ENCODE measurements around the gene CDH16.

DNA sequence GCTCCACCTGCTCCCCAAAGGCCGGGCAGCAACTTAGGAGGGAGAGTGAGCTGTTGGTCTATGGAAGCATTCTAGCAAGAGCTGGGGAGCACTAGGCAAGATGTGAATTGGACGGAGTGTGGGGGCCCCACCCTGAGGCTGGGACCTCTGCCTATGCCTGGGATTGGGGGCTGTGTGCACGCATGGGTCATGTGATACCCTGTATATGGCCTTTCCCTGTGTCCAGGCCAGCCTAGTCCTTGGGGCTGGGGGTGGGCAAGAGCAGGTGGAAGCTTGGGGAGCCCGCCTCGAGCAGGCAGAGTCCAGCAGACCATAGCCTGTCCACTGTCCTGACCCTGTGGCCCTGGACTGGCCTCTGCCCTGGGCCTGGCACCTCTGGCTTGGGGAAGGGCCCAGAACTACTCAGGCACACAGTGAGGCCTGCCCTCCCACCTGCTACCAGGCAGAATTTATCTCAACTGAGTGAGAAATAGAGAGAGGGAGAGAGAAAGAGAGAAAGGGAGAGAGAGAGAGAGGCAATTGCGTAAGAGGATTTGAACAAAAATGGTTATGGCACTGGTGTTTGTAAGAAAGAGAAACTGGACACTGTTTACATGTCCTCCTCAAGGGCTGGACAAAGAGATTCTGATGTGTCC lies 19.3 kb downstream of the CDH16 start:
- TF ChIP-seq, protein P1, sequence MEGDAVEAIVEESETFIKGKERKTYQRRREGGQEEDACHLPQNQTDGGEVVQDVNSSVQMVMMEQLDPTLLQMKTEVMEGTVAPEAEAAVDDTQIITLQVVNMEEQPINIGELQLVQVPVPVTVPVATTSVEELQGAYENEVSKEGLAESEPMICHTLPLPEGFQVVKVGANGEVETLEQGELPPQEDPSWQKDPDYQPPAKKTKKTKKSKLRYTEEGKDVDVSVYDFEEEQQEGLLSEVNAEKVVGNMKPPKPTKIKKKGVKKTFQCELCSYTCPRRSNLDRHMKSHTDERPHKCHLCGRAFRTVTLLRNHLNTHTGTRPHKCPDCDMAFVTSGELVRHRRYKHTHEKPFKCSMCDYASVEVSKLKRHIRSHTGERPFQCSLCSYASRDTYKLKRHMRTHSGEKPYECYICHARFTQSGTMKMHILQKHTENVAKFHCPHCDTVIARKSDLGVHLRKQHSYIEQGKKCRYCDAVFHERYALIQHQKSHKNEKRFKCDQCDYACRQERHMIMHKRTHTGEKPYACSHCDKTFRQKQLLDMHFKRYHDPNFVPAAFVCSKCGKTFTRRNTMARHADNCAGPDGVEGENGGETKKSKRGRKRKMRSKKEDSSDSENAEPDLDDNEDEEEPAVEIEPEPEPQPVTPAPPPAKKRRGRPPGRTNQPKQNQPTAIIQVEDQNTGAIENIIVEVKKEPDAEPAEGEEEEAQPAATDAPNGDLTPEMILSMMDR (IDR thresholded peaks at IDR 0.05; ENCODE audit: low read length), result no peak
- no peak for TF ChIP-seq EZH2 (IDR thresholded peaks at IDR 0.05; ENCODE audit: borderline replicate concordance, low read length)

All from OCI-LY1 (cell line).